ENCODE measurements around the gene PGBD2.

DNA sequence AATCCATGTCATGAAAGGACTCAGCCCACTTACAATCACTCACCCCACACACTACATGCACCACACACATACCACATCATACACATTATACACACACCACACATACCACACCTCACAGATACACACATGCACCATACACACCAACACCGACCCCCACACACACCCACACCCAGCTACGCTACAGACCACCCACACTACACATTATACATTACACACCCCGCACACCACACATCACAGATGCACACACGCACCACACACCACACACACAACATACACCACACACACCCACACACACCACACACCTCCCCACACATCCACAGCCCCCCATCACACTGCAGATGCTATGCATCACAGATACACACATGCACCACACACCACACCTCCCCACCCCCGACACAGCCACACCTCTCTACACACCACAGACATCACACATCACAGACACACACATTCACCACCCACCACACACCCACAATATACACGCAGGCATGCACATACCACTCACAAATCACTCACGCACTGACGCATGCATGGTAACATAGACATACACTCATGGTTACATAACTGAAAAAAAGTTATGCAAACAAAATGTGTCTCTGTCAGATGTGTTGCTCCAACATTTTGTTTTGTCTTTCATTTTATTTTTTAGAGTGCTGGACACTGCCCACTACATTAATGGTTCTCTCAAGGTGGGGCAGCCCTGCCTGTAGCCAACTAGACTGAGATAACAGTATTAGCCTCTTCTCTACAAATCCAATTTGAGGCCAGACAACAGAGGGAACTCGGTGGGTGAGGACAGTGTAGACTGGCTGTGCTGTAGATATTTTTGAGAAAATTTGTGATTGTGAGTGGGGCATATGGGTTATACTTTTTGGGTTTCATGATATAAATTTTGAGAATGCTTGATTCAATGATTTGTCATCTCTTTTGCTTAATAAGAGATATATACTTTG is 15.2 kb upstream of the PGBD2 start:
- TF ChIP-seq, protein P1, sequence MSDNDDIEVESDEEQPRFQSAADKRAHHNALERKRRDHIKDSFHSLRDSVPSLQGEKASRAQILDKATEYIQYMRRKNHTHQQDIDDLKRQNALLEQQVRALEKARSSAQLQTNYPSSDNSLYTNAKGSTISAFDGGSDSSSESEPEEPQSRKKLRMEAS (IDR thresholded peaks at IDR 0.05), result no peak
- no peak for TF ChIP-seq TAF1 (IDR thresholded peaks at IDR 0.05; ENCODE audit: low read depth)
- TF ChIP-seq, protein P2, sequence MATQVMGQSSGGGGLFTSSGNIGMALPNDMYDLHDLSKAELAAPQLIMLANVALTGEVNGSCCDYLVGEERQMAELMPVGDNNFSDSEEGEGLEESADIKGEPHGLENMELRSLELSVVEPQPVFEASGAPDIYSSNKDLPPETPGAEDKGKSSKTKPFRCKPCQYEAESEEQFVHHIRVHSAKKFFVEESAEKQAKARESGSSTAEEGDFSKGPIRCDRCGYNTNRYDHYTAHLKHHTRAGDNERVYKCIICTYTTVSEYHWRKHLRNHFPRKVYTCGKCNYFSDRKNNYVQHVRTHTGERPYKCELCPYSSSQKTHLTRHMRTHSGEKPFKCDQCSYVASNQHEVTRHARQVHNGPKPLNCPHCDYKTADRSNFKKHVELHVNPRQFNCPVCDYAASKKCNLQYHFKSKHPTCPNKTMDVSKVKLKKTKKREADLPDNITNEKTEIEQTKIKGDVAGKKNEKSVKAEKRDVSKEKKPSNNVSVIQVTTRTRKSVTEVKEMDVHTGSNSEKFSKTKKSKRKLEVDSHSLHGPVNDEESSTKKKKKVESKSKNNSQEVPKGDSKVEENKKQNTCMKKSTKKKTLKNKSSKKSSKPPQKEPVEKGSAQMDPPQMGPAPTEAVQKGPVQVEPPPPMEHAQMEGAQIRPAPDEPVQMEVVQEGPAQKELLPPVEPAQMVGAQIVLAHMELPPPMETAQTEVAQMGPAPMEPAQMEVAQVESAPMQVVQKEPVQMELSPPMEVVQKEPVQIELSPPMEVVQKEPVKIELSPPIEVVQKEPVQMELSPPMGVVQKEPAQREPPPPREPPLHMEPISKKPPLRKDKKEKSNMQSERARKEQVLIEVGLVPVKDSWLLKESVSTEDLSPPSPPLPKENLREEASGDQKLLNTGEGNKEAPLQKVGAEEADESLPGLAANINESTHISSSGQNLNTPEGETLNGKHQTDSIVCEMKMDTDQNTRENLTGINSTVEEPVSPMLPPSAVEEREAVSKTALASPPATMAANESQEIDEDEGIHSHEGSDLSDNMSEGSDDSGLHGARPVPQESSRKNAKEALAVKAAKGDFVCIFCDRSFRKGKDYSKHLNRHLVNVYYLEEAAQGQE (IDR thresholded peaks at IDR 0.05; ENCODE audit: low read depth), result no peak
- TF ChIP-seq NFIC (IDR thresholded peaks at IDR 0.05), result no peak
- no peak for TF ChIP-seq CEBPB (IDR thresholded peaks at IDR 0.05)
- TF ChIP-seq EP300 (IDR thresholded peaks at IDR 0.05; ENCODE audit: borderline replicate concordance), result no peak

Measured in Ishikawa (cell line).